KOPT-K1 (cell line): ENCODE results near the gene TAMALIN.

Source experiments
- H3K27ac ChIP-seq: fragments of 200-600 bp; sonication (generic); 2 replicates; pipeline ENCODE4 v1.5.1; 2016; ENCODE audit warnings: antibody characterized with exemption, mild to moderate bottlenecking, low read depth, low read length; ENCODE audit not compliant: poor library complexity, severe bottlenecking
- H3K36me3 ChIP-seq: fragments of 200-600 bp; sonication (generic); 2 replicates; pipeline ENCODE4 v1.5.1; 2017; ENCODE audit warnings: antibody characterized with exemption, mild to moderate bottlenecking, low read length, moderate library complexity; ENCODE audit not compliant: insufficient read depth
- H3K9me3 ChIP-seq: fragments of 200-600 bp; sonication (generic); 2 replicates; pipeline ENCODE4 v1.5.1; 2017; ENCODE audit warnings: antibody characterized with exemption, low read length, mild to moderate bottlenecking; ENCODE audit not compliant: insufficient read depth, poor library complexity, severe bottlenecking

Gene TAMALIN

DNA sequence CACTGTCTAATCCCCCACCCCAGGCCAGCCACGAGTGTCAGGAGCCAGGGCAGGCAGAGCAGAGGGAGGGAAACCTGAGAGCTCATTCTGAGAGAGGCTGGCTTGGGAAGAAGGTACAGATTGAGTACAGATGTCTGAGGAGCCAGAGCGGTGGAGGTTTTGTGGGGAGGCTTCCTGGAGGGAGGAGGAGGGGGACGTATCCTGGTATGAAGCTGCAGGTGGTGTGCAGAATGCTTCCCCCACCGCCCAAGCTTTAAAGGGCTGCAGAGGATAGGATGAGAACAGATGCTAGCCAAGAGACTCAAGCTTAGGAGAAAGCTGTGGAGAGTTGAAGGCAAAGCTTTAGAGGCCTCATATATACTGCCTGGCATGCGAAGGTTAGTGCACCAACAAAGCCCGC is 3.2 kb upstream of the TAMALIN start:
- Histone ChIP-seq H3K36me3 (peaks cover 12% of the 10 kb centered on the region), H3K9me3 (no peaks in the 10 kb centered on the region), H3K27ac (peak overlapping the region; percentile 39)

DNA sequence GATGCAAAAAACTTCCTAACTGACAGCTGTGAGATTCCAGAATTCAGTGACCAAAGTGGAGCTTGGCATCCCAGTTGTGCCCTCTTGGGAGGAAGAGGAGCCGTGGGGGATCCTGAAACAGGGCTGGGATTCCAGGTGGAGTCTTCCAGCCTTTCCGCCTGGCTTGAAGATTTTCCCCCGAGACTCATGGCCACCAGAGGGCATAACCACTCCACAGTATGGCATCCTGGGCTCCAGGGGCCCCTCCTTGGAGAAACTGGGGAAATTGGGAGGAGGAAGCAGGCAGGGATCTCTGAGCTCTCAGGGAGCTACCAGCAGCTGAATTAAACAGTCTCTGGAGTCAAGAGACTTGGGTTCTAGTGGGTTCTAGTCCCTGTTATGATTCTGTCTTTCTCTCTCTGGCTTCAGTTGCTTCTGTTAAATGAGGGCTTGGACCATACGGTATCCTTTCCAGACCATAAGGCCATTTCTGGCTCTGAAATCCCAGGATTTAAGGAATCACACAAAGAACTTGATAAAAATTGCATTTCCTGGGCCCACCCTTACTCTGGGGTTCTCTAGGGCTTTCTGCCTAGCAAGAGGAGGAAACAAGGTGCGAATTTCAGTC is 2.6 kb upstream of the TAMALIN start:
- peak overlapping the region; percentile 39 for H3K27ac ChIP-seq

DNA sequence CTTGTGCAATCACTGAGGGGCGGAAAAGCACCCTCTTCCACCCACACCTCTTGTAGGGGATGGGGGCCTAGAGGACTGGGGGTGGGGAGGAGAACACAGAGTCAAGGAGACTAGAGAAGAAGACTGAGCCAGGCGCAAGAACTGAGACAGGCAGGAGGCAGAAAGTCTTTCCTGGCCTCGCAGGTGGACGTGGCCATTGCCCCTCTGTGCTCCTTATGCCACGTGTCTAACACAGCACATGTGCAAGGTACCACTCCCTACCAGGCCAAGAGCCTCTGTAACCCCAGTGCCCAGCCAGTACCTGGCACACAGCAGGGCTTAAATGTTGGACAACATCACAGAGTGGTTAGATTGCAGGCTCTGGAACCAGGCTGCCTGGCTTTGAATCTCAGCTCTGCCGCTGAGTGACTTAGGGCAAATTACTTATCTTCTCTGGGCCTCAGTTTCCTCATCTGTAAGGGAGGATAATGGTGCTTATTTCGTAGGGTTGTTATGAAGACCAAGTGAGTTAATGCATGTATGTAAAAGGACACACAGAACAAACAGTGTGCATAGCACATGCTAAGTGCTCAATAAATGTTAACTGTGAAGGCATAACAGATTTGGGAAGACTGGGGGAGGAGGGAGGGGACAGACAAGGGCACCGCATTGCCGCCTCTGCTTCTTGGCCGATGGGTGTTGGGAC is 1.4 kb upstream of the TAMALIN start:
- H3K27ac ChIP-seq = no peak overlapping the region
- no peaks in the 10 kb centered on the region for H3K9me3 ChIP-seq
- H3K36me3 ChIP-seq = peaks cover 4% of the 10 kb centered on the region; the same call in 1 of the 2 replicates

More for the DNA sequence above, 2.6 kb upstream of the TAMALIN start:
- Histone ChIP-seq H3K36me3 (peaks cover 12% of the 10 kb centered on the region), H3K9me3 (no peaks in the 10 kb centered on the region)

DNA sequence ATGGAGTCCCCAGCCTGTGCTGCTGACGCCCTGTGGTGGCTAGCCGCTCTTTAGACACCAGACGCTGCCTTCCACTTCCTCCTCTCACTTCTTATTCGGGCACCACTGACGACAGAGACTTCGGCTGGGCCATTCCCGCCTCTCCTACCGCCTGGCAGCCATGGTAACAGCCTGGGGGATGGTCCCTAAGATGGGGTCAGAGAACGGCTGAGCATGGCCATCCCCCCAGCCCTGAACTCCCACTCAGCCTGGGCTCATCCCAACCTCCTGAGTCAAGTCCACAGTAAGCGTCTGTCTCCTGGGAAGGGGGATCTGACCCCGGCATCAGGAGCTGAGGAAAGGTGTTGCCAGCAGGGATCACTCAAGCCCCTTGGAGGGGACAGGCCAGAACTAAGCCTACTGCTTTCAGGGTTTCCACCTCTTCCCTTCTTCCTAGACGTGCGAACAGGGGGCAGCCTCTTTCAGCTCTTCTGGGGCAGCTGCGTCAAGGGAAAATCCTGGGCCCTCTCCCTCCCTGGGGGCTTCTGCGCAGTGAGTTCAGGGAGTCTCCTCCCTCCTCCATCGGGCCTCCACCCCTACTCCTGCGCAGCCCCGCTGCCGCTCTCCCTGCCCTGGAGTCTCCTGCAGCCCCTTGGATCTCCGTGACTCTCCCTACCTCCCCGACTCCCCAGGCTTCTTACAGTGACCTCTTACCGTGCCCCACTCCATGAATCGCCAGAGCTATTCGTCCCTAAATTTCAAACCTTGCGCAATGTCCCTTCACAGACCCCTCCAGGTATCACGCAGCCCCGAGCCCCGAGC is 643 bp upstream of the TAMALIN start:
- Histone ChIP-seq H3K36me3 (no peaks in the 10 kb centered on the region), H3K9me3 (no peaks in the 10 kb centered on the region), H3K27ac (no peak overlapping the region)

DNA sequence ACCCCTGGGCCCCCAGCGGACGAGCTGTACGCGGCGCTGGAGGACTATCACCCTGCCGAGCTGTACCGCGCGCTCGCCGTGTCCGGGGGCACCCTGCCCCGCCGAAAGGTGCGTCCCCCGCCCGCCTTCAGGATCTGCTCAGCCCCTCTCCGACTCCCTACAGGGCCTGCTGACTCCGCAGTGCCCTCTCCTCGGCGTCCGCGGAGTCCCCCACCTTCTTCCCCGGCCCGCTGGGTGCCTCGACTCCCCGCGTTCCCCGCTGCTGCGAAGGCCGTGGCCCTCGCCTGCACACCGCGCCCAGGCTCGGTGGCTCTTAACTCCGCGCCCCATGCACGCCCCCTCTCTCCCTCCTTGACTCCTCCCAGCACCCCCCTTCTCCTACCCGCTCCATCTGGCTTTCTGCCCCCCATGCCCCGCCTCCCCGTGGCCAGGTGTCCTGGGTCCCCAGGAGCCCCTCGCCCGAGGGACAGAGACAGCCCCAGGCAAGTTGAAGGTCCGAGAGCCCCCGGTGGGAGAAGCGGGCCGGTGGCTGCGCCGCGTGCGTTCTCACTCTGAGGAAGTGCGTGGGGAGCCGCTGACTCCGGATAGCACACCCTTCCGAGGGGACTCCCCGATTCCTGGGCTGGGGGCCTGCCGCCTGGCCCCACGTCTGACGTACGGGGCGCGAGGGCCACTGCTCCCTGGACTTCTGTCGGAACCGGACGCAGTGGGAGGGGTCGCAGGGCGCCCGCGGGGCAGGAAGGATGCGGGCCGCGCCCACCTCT is 594 bp downstream of the TAMALIN start:
- no peaks in the 10 kb centered on the region for H3K36me3 ChIP-seq
- no peaks in the 10 kb centered on the region for H3K9me3 ChIP-seq
- H3K27ac ChIP-seq = peak overlapping the region; percentile 33

DNA sequence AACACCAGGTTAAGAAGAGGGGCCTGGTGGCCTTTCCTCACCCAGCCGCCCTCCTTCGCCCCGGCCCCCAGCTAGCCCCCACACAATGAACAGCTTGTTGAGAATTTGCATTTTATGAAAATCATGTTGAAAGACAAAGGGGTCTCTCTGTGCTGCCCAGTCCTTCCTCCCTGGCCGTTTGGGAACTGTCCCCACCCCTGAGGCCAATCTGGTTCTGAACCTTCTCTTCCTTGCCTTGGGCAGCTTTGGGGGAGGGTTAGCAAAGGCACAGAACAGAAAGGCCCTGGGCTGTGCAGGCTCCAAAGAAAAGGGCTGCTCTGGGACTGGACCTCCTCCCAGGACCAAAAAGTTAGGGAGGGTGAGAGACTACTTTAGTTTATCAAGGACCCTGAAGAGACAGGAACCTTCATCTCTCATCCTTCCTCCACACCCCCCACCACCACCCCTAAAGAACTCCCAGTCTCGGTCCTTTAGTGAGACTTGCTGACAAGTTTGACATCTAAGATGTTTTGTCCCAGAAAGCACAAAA is 1.3 kb downstream of the TAMALIN start:
- Histone ChIP-seq H3K36me3 (no peaks in the 10 kb centered on the region), H3K9me3 (no peaks in the 10 kb centered on the region), H3K27ac (no peak overlapping the region)

DNA sequence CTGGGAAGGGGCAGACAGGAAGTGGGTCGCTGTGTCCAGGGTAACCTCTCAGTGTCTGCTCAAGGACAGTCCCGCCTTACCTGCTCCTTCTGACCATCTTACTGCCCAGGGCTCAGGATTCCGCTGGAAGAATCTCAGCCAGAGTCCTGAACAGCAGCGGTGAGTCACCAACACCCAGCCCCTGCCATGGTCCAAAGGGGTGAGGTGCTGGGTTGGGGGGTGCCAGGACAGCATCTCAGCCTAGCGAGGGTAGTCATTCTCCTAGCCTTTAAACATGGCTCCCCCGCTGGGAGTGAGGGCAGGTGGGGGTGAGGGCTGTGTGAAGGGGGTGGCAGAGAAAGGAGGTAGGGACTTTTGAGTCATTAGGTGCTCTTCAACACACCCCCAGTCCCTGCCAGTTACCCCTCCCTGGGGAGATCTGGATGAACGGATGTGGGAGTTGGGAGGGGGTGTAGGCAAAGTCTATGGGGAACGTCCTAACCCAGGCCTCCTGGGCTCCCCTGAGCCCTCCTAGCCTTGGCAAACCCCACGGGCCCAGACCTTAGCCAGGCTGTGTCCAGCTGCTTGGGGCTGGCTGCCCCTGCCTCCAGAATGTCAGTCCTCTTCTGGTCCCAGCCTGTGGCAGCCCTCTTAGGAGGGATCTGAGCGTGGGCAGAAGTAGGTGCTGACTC is 2.5 kb downstream of the TAMALIN start:
- Histone ChIP-seq H3K36me3 (no peaks in the 10 kb centered on the region), H3K9me3 (no peaks in the 10 kb centered on the region), H3K27ac (no peak overlapping the region)

DNA sequence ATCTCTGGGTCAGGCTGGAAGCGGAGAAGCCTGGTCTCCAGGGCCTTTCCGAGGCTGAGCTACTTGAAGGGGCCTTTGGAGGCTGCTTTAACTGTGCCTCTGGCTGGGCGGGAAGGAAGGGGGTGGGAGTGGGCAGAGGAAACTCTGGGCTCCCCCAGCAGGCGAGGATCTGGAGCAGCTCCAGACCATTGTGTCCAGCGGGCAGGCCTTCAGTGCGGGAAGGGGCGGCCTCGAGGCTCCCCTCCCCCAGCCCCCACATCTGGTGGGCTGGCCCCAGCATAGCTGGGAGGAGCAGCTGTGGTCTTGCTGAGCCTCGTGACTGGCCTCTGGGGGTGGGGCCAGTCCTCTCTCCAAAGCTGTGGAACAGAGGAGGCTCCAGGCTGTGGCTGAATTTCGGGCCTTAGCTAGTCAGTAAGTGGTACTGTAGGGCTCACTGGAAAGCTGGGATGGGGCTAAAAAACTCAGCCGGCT is 3.4 kb downstream of the TAMALIN start:
- H3K27ac ChIP-seq = no peak overlapping the region
- no peaks in the 10 kb centered on the region for H3K36me3 ChIP-seq
- H3K9me3 ChIP-seq = no peaks in the 10 kb centered on the region

DNA sequence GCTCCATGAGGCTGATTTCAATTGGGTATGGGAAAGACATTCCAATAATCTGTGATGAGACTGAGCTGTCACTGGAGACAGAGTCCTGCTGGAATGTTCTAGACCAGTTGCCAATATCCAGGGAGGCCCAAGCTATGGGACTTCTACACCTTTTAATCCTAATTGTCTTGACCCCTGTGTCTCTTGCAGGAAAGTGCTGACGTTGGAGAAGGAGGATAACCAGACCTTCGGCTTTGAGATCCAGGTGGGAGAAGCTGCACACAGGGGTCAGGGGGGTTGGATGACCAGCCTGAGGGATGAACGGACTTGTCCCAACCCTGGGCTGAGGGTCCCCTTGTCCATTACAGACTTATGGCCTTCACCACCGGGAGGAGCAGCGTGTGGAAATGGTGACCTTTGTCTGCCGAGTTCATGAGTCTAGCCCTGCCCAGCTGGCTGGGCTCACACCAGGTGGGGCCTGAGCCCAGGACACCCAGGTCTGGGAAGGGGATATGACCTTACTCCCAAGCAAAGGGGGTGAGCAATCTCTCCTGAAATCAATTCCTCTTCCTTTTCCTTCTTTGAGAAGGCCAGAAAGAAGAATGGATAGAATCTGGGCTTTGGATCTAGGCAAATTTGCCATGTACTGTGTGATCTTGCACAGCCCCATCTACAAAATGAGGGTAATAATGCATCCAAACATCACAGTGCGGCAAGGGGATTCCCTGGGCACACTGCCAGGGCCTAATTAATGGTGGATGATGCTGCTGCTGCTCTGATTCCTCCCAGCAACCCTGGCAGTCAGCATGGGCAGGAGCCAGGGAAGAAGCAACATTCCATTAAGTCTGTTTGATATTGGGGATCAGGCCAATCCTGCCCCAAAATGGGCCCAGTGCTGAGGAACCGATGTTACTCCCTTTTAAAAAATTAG is 4.2 kb downstream of the TAMALIN start:
- Histone ChIP-seq H3K27ac (no peak overlapping the region), H3K36me3 (no peaks in the 10 kb centered on the region), H3K9me3 (no peaks in the 10 kb centered on the region)

DNA sequence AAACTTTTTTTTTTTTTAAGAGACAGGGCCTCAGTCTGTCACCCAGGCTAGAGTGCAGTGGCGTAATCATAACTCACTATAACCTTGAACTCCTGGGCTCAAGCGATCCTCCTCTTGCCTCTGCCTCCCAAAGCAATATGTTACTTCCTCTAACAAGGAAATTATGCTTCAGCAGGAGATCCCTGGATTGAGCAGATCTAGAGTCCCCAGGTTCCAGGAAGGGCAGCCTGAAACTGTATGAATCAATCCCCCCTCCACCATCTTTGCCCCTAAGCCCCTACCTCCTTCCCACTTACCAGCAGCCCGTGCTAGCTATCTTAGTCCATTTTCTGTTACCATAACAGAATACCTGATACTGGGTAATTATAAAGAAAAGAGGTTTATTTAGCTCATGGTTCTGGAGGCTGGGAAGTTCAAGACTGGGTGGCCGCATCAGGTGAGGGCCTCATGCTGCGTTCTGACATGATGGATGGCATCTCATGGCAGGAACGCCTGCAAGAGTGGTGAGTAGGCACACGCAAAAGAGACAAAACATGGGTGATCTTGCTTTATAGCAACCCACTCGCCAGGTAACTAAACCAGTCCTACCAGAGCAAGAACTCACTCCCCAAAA is 5.0 kb downstream of the TAMALIN start:
- H3K9me3 ChIP-seq = no peaks in the 10 kb centered on the region
- H3K36me3 ChIP-seq = no peaks in the 10 kb centered on the region
- no peak overlapping the region for H3K27ac ChIP-seq

DNA sequence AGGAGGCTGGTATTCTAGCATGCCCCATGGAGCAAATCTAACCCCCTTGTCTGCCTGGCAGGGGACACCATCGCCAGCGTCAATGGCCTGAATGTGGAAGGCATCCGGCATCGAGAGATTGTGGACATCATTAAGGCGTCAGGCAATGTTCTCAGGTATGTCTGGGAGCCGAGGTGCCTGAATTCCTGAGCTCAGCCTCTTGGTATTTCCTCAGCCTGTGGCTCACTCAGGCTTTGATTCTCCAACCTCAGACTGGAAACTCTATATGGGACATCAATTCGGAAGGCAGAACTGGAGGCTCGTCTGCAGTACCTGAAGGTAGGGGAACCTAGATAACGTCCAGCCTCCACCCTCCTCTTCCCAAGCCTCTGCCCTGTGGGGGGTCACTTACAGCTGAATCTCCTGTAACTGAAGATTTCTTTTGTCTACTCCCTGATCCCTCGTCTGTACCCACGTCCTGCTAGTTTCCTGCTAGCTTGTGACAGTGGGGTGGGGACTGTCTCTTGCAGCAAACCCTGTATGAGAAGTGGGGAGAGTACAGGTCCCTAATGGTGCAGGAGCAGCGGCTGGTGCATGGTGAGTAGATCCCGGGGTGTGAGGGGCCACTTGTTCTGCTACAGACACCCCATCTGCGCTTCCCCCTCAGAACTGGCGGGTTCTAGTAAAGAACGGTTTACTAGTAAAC is 7.0 kb downstream of the TAMALIN start:
- no peaks in the 10 kb centered on the region for H3K9me3 ChIP-seq
- peak overlapping the region; percentile 20 for H3K27ac ChIP-seq
- no peaks in the 10 kb centered on the region for H3K36me3 ChIP-seq

DNA sequence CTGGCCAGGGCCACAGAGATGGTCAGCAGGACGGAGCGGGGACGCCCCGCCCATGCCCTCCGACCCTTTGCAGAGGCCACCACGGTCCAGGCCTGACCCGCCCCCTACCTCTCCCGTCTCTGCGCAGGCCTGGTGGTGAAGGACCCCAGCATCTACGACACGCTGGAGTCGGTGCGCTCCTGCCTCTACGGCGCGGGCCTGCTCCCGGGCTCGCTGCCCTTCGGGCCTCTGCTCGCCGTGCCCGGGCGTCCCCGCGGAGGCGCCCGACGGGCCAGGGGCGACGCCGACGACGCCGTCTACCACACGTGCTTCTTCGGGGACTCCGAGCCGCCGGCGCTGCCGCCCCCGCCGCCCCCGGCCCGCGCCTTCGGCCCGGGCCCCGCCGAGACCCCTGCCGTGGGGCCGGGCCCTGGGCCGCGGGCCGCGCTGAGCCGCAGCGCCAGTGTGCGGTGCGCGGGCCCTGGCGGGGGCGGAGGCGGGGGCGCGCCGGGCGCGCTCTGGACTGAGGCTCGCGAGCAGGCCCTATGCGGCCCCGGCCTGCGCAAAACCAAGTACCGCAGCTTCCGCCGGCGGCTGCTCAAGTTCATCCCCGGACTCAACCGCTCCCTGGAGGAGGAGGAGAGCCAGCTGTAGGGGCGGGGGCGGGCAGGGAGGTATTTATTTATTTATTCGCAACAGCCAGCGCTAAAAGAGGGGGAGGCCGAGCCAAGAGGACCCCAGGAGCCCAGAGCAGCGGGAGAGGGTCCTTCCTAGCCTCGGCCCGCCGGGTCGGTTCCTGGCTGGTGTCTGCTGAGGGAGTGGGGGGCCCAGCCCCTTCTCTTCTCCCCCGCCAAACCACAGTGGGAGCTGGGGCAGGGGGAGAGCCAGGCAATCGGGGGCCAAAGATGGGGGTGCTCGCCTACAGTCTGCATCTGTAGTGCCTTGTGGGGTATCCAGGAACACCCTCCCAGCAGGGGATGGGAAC is 8.1 kb downstream of the TAMALIN start:
- no peaks in the 10 kb centered on the region for H3K36me3 ChIP-seq
- peak overlapping the region; percentile 81 for H3K27ac ChIP-seq
- no peaks in the 10 kb centered on the region for H3K9me3 ChIP-seq
